ENCODE measurements around the gene OSBPL8. TPM values are rescaled to one million over a fixed set of nuclear protein-coding genes. Genes with fewer than 3 reads are reported as not detected.
"Not testable (repeated sequence)": the region's sequence is repeated elsewhere in the genome, so short reads cannot be mapped to it uniquely, and the experiment has no call there.

Gene OSBPL8
- total RNA-seq, 1 donor from 2014 or later: 62.2 TPM

DNA sequence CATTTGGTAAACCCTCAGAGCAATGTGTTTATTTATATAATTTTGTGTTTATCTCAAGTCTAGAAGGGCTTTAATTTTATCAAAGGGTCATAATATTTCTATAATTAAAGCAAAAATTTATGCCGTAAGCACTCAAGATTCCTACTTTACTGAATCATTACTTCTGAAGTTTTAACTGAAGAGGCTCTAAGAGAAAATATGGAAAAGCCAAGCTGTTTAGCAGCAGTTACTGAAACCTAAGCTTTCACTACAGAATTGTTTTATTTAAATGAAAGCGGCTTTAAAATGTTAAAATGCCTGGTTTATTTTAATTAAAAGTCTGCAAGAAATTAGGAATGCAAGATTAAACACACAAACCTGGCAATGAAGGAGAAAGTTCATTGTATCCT lies 137.4 kb downstream of the OSBPL8 start:
- DNase-seq (ENCODE audit: low spot score): no peak

DNA sequence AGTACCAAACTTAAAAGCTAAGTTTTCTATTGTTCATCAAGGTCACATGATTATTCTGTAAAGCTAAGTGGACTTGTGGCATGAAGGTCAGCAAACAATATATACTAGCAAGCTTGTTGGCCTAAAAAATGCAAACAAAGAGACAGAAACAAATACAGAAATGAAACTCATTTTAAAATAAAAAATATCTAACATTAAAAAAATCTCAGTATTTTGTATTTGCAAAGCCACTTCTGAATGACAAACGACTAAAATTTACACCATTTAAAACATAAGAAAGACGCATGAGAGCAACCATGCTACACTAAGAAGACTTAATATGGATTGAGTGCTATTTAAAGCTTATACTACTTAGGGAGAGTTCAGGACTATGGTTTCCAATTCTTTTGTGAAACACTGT lies 138.5 kb downstream of the OSBPL8 start:
- no peak for DNase-seq (ENCODE audit: low spot score)

DNA sequence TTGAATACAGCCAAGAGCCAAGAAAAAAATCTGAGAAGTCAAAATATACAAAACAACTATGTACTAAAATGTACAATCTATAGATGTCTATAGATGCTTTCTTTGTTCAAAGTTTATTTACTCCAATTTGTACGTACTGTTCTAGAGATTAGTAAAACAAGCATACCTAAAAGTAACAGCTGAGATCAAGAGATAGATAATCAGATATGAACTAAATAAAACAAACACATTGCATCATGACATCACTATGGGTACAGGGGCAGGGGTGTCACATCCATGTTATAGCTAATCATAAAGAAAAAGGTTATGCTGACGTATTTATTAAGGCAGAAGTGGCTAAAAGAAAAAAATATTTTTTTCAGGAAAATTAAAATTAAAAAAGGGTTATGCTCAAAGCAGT lies 139.3 kb downstream of the OSBPL8 start:
- no peak for DNase-seq (ENCODE audit: low spot score)

DNA sequence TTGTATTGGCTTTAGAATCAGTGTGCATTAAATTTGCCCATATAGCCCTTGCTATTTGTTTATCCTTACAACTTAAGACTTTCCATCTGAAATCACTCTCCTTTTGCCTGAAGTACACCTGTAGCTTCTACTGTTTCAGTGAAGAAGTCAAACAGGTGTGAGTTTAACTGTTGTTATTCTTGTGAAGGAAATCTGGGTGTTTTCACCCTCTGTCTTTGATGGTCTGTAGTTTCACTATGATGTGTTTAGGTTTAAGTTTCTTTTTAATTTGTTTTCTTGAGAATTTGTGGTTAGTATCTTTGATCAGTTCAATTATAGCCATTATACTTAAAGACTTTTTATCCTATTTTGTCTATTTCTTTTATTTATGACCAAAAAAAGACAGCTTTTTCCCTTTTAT lies 142.5 kb downstream of the OSBPL8 start:
- no peak for DNase-seq (ENCODE audit: low spot score)

DNA sequence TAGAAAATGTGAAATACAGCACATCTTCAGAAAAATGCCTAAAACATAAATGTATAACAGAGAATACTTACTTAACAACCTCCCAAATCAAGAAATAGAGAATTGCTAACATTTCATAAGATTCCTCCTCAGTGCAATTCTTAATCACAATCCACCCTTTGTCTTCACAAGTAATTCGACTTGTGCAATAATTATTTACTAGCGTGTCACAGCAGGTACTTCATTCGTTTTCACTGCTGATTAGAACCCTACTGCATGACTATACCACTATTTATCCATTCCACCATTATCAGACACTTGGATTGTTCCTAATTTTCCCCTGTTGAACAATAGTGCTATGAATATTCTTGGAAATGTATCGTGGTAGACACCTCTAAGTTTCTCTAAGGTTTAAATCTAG lies 146.4 kb downstream of the OSBPL8 start:
- DNase-seq (ENCODE audit: low spot score): no peak

DNA sequence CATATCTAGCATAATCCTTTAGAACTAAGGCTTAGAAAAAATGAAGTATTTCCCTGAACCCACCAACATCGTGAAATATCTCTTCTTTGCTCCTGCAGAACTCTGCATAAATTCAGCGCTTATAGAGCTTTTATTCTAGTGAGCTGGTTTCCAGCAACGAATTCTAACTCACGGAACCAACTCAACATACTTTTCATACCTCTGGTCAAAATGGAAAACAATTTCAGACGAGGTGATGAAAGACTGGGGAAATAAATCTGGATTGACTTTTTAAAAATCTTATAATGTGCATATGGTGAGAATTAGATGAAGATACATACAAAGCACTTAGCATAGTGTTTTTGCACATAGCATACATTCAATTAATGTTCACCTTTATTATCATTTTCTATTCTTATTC lies 148.8 kb downstream of the OSBPL8 start:
- DNase-seq (ENCODE audit: low spot score): no peak

DNA sequence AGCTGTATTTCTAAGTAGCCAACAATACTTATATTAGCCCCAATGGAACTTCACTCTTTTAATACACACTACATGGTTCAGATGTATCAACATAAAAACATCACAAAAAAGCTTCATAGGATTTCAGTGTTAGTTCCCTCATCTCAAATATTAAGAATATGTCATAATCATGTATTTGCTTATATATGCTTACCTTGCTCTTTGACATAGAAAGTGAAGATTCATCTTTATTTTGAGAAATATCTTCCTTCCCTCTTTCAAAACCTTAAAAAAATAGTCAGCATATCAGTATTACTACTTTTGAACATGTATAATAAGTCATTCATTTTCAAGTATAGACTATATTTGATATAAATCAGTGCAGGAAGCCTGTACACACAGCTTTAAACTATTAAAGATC lies 149.2 kb downstream of the OSBPL8 start:
- DNase-seq (ENCODE audit: low spot score): no peak

DNA sequence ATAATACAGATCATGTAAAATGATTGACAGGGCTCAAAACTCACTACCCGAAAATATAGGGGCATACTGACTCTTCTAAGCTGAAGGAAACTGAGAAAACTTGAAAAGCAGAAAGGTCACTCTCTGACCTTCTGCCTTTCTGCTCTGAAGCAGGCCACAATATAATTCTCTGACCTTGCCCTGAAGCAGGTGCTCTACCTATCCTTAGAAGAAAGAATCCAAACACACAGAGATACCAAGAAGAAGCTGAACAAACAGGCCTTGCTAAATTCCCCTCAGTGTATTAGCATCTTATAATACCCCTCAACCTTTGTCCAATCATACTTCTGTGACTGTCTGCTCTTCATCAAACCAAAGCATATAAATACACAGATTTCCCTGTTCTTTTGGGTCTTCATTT lies 150.5 kb downstream of the OSBPL8 start:
- no peak for DNase-seq (ENCODE audit: low spot score)

DNA sequence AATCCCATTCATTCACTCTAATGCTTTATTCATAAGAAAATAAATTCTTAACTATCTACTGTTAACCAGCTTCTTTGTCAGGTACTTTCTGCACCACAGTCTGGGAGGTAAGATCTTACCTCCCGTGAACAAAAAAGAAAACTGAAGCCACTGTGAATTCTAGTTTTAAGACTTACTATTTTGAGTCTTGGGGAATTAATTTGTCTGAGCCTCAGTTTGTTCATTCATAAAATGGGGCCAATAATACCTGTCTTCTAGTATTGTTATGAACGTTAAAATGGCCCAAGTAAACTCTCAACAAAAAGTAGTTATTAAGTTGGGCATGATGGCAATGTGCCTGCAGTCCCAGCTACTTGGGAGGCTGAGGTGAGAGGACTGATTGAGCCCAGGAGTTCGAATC lies 151.9 kb downstream of the OSBPL8 start:
- DNase-seq (ENCODE audit: low spot score): no peak

DNA sequence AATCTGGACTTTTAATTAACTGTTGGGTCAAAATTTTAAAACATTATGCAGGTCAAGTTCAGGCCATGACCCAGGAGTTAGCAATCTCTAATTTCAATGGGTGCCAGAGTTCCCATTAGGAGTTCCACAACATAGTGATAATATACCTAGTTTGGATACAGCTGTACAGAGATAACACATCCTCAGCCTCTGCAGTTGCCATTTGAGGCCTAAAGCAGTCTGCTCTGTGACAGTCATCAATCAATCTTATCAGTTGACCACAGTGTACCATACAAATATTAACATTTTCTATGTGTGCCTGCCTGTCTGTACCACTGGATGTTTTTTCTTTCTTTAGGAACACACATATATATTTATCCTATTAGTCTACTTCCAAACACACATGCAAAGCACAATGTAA lies 157.3 kb downstream of the OSBPL8 start:
- DNase-seq (ENCODE audit: low spot score): no peak

DNA sequence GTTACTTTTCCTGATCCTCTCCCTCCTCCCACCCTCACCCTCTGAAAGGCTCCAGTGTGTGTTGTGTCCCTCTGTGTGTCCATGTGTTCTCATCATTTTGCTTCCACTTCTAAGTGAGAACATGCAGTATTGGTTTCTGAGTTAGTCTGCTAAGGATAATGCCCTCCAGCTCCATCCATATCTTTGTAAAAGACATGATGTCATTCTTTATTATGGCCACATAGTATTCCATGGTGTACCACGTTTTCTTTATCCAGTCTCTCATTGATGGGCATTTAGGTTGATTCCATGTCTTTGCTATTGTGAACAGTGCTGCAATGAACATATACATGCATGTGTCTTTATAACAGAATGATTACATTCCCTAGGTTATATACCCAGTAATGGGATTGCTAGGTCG lies 159.4 kb downstream of the OSBPL8 start:
- no peak for DNase-seq (ENCODE audit: low spot score)

DNA sequence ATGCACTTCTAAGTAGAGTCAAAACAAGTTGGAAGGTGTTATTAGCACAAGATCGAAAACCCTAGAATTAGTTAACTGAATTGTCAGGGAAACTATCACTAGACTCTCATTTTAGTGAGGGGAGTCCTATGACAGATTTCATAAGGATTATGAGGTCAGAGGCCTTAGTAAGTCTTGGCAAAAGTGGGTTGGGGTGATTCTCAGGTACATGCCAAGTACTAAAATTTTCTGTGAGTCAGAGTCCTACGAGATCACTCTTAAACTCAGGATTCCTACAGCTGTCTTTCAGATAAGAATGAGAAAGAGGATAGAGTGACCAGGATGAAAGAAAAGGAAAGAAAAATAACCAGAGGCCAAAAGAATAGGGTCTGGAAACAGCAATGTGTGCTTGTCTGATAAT lies 160.5 kb downstream of the OSBPL8 start:
- DNase-seq (ENCODE audit: low spot score): no peak

DNA sequence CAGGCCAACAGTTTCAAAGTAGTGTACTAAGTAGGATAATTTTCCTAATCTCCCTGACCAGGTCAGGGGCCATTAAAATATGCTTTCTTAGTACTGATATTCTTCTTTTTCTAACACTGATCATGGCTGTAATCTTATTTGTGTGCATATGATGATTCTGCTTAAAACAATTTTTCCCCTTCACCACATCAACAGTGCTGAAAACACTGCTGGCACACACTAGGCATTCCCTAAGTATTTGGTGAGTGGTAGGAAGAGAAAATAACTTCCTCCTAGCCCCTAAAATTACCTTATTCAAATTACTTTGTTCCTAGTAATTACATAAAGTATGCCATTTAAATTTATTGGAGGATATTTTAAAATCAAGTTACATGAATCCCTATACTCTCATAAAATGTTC lies 161.5 kb downstream of the OSBPL8 start:
- no peak for DNase-seq (ENCODE audit: low spot score)

DNA sequence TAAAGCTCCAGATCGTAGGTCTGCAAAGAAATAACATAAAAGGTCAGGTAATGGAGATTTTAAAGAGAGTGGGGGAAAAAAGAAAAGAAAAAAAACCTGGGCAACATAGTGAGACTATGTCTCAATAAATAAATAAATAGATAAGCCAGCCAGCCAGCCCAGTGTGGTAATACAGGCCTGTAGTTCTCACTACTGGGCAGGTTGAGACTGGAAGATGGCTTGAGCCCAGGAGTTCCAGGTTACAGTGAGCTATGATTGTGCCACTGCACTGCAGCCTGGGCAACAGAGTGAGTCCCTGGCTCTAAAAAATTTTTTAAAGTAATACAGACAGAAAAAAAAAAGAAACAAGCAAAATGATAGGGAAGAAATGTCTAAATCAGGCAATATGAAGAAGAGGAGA lies 168.1 kb downstream of the OSBPL8 start:
- DNase-seq (ENCODE audit: low spot score): no peak

DNA sequence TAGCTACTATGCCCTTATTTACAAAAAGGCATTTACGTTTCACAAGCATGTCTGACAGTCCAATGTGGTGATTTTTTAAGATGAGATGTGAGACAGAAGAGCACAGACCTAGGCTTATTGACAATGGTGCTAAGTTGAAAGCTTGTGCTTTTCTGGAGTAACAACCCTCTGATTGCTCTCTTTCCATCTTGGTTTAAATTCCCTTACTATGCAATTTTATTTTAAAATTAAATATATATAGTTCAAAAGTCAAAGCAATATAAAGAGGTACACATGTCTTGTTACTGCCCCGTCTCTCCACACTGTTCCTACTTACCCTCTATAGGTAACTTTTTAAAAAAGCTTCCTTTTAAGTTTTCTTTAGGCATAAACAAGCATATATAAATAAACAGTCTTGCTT lies 172.0 kb downstream of the OSBPL8 start:
- no peak for DNase-seq (ENCODE audit: low spot score)

DNA sequence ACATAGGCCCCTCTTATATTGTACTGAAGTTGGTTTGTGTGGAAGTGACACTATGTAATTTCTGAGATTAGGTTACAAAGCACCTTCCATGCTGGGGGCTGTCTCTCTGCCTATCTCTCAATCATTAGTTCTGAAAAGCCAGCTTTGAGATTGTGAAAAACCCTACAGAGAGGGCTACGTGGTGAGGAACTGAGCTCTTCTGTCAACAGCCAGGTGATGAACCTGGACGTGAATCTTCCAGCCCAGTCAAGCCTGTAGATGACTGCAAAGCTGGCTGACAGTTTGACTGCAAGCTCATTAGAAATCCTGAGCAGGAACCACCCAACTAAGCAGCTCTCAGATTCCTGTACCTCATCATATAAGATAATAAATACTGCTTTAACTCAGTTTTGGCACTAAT lies 175.0 kb downstream of the OSBPL8 start:
- no peak for DNase-seq (ENCODE audit: low spot score)

DNA sequence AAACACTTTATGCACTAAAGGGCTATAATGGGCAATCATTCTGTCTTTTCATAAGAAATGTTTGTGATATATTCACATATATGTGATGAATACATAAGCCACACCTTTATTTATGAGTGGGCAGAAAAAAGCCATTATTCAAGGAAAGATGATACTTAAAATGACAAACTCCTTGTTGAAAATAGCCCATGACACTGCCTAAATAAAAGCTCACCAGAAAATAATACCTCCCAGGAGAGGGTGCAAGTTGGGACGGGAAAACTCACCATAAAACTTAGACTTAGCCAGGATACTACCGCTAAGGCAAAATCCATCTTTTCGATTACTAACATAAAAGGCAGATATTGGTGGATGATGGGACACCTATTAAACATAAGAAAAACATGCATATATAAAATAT lies 175.6 kb downstream of the OSBPL8 start:
- no peak for DNase-seq (ENCODE audit: low spot score)

DNA sequence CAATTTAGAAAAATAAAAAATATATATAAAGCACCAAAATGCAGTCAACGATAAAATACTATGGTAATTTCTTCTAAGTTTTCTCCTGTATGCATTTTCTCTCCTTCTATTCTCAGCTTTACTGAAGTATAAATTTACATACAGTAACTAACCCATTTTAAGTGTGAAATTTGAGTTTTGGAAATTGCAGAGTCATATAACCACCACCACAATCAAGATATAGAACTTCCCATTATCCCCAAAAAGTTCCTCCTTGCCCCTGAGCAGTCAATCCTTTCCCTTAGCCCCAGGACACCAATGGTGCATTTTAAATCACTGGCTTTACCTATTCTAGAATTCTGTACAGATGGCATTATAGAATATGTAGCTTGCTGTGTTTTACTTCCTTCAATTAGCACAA lies 180.3 kb downstream of the OSBPL8 start:
- DNase-seq (ENCODE audit: low spot score): no peak

DNA sequence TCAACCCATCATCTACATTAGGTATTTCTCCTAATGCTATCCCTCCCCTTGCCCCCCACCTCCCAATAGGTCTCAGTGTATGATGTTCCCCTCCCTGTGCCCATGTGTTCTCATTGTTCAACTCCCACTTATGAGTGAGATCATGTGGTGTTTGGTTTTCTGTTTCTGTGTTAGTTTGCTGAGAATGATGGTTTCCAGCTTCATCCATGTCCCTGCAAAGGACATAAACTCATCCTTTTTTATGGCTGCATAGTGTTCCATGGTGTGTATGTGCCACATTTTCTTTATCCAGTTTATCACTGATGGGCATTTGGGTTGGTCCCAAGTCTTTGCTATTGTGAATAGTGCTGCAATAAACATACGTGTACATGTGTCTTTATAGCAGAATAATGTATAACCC lies 182.7 kb downstream of the OSBPL8 start:
- not testable (repeated sequence) for DNase-seq (ENCODE audit: low spot score)

DNA sequence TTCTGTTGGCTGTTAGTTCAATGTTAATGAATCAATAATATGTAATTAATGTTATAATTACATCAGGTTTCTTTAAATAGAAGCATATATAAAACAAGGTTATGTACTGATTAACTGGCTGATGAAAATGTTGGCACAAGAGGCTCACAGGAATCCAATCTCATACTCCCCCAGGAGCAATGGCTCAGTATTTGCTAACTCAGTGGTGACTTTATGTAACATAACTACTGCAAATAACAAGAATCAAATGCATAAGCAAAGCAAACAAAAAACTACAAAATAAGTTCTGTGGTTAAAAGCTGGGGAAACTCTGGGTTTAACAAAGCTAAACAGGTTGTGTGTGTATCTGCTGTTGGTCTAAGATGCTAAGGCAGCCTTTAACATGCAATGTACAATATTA lies 183.6 kb downstream of the OSBPL8 start:
- no peak for DNase-seq (ENCODE audit: low spot score)

DNA sequence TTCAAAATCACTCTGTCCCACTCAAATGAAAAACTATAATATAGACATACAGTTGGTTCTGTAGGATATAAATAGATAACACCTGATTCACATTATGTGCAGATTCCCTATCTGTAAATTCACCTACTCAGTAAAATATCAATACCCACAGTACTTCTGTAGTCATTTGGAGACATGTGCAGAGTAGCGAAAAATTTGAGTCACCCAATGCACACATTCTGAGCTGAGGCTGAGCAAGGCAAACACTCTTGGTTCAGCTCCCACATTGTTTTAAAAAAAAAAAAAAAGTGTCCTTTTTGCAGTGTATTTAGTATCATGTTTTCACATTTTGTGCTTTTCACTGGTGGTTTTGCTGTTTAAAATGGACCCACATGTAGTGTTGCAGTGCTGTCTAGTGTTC lies 184.1 kb downstream of the OSBPL8 start:
- no peak for DNase-seq (ENCODE audit: low spot score)

DNA sequence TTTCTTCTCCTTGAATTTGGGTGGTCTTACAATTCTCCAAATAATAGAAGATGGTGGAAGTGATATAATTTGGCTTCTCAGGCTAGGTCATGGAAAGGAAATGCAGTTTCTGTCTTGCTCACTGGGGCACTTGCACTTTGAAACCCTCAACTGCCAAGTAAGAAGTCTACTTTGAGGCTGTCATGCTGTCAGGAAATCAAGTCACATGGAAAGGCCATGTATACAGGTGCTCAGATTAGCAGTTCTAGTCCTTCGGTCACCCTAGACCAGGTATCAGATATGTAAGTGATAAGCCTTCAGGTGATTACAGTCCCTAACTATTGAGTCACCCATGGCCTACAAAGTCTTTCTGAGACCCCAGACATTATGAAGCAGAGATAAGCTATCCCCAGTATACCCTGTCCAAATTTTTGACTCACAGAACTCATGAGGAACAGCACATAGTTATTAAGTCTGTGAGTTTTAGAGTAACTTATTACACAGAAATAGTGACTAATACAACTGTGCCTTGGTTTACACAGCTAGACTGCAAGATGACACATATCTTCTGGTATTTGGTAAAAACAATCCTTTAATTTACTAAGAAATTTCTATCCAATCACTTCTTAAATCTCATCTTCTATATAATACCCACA lies 185.1 kb downstream of the OSBPL8 start:
- DNase-seq (ENCODE audit: low spot score): no peak

DNA sequence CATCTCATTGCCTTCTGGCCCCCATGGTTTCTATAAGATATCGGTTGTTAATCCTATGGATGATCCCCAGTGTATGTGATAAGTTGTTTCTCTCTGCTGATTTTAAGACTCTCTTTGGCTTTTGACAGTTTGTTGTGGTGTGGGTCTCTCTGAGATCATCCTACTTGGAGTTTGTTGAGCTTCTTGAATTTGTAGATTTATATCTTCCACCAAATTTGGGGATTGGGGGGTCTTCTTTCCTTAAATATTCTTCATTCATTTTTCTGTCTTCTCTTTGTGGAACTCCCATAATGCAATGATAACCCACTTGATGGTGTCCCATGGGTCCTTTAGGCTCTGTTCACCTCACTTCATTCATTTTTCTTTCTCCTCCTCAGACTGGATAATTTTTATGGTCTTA lies 191.3 kb downstream of the OSBPL8 start:
- DNase-seq (ENCODE audit: low spot score): no peak

DNA sequence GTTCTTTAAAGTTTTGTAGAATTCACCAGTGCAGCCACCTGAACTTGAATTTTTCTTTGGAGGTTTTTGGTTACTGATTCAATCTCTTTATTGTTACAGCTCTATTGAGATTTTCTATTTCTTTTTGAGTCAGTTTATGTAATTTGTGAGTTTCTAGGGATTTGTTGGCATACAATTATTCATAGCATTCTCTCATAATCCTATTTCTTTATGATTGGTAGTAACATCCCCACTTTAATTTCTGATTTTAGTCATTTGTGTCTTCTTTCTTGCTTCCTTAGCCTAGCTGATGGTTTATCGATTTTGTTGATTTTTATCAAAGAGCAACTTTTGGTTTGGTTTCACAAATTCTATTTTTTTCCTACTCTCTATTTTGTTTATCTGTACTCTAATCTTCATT lies 193.4 kb downstream of the OSBPL8 start:
- DNase-seq (ENCODE audit: low spot score): no peak

DNA sequence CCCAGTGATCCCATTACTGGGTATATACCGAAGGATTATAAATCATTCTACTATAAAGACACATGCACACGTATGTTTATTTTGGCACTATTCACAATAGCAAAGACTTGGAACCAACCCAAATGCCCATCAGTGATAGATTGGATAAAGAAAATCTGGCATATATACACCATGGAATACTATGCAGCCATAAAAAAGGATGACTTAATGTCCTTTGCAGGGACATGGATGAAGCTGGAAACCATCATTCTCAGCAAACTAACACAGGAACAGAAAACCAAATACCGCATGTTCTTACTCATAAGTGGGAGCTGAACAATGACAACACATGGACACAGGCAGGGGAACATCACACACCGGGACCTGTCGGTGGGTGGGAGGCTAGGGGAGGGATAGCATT lies 195.4 kb downstream of the OSBPL8 start:
- not testable (repeated sequence) for DNase-seq (ENCODE audit: low spot score)

Measured in mucosa of gallbladder (tissue), 1 donor.